Measurements from ENCODE around the gene CRCP.
A peak's percentile ranks its signal among the peaks of the same experiment; 100 is the strongest.

DNA sequence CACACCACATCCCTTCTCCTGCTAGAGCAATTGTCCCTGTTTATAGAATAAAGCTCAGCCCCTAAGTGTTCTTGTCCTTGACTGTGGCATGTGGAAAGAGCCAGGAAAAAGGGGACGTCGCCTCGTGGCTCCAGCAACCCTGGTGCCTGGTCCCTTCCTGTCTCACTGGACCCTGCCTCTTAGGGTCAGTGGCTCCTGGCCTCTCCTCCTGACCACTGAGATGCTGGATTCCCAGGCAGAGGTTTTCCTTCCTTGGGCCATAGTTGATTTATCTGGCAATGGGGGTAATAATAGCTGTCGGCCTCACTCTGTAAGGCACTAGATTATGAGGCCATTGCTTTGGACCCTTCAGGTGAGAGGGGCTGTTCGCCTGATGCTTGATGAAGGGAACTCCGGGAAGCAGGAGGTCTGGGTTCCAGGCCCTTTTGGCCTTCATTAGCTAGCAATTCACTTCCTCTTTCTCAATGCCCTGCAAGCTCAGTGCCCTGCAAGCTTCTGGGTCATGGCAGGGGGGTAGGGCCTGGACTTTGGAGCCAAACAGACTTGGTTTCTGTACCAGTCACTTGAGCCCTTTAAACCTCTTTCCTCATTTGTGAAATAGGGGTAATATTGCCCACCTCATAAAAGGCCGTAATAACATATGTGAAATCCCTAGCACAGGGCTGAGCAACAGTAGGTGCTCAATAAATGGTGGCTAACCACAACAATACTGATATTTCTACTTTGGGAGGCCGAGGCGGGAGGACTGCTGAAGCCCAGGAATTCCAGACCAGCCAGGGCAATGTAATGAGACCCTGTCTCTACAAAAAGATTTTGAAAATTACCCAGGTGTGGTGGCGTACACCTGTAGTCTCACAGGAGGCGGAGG, 38.0 kb upstream of the CRCP start:
- TF ChIP-seq, protein P1, sequence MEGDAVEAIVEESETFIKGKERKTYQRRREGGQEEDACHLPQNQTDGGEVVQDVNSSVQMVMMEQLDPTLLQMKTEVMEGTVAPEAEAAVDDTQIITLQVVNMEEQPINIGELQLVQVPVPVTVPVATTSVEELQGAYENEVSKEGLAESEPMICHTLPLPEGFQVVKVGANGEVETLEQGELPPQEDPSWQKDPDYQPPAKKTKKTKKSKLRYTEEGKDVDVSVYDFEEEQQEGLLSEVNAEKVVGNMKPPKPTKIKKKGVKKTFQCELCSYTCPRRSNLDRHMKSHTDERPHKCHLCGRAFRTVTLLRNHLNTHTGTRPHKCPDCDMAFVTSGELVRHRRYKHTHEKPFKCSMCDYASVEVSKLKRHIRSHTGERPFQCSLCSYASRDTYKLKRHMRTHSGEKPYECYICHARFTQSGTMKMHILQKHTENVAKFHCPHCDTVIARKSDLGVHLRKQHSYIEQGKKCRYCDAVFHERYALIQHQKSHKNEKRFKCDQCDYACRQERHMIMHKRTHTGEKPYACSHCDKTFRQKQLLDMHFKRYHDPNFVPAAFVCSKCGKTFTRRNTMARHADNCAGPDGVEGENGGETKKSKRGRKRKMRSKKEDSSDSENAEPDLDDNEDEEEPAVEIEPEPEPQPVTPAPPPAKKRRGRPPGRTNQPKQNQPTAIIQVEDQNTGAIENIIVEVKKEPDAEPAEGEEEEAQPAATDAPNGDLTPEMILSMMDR (IDR thresholded peaks at IDR 0.05): no peak
- peak; percentile 32 for TF ChIP-seq POLR2A (IDR thresholded peaks at IDR 0.05)

All from transverse colon (tissue), 3 donors.